ENCODE measurements around the gene HARBI1. TPM values are rescaled to one million over a fixed set of nuclear protein-coding genes. Genes with fewer than 3 reads are reported as not detected.
"Not testable (repeated sequence)": the region's sequence is repeated elsewhere in the genome, so short reads cannot be mapped to it uniquely, and the experiment has no call there.

The HARBI1 gene
- total RNA-seq, 4 donors from 2014 or later: 1.2 to 6.9 (median 3.3) TPM

GRCh38 chr11:46588131-46588530 is 28.9 kb downstream of the HARBI1 start:
- DNase-seq (no peak), ATAC-seq (no peak)
- Histone ChIP-seq H3K27ac (no peak overlapping the region), H3K27me3 (no peaks in the 10 kb centered on the region), H3K4me3 (no peak overlapping the region), H3K4me1 (peaks cover 31 to 32% of the 10 kb centered on the region in 2 donors), H3K36me3 (no peaks in the 10 kb centered on the region), H3K9me3 (no peaks in the 10 kb centered on the region)
- in situ Hi-C loops (cut with MboI; ENCODE audit: low sequenced_read_pairs in 4 of 4): no loop called here
- intact Hi-C loops (cut with DNase I; ENCODE audit: low total_unique reads): no loop called here
- TF ChIP-seq CTCF (IDR thresholded peaks at IDR 0.05 in 4 of 5, conservative IDR thresholded peaks at IDR 0.05 in 1 of 5) (no peak), POLR2A (IDR thresholded peaks at IDR 0.05) (no peak)

DNA sequence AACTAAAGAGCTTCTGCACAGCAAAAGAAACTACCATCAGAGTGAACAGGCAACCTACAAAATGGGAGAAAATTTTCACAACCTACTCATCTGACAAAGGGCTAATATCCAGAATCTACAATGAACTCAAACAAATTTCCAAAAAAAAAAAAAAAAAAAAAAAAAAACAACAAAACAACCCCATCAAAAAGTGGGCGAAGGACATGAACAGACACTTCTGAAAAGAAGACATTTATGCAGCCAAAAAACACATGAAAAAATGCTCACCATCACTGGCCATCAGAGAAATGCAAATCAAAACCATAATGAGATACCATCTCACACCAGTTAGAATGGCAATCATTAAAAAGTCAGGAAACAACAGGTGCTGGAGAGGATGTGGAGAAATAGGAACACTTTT is 33.5 kb downstream of the HARBI1 start:
- intact Hi-C loops (cut with DNase I; ENCODE audit: low total_unique reads); H3K4me1 ChIP-seq; H3K27me3 ChIP-seq; H3K36me3 ChIP-seq; DNase-seq; H3K9me3 ChIP-seq; H3K4me3 ChIP-seq; ATAC-seq; H3K27ac ChIP-seq; in situ Hi-C loops (cut with MboI; ENCODE audit: low sequenced_read_pairs in 4 of 4): not testable (repeated sequence)

DNA sequence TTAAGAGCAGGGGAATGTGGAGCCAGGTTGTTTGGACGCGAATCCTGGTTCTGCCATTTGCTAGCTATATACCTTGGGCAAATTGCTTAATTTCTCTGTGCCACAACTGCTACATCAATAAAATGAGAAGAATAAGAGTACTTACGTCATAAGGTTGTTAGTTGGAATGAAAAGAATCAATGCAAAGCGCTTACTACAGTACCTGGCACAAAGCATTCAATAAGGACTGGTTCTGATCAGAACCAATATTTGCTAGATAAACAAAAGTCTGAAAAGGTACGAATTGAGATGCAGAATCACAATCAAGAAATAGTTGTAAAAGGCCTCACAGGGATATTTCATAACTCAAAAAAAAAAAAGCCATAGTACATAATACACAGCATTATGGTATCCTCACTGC is 34.4 kb downstream of the HARBI1 start:
- no peak for TF ChIP-seq CTCF (IDR thresholded peaks at IDR 0.05 in 4 of 5, conservative IDR thresholded peaks at IDR 0.05 in 1 of 5)
- H3K27me3 ChIP-seq: no peaks in the 10 kb centered on the region
- in situ Hi-C loops (cut with MboI; ENCODE audit: low sequenced_read_pairs in 4 of 4): no loop called here
- H3K36me3 ChIP-seq: no peaks in the 10 kb centered on the region
- H3K27ac ChIP-seq: no peak overlapping the region
- H3K9me3 ChIP-seq: no peaks in the 10 kb centered on the region
- peaks cover 0 to 3% of the 10 kb centered on the region in 2 donors for H3K4me1 ChIP-seq
- ATAC-seq: no peak
- no peak overlapping the region for H3K4me3 ChIP-seq
- no peak for DNase-seq
- intact Hi-C loops (cut with DNase I; ENCODE audit: low total_unique reads): no loop called here

DNA sequence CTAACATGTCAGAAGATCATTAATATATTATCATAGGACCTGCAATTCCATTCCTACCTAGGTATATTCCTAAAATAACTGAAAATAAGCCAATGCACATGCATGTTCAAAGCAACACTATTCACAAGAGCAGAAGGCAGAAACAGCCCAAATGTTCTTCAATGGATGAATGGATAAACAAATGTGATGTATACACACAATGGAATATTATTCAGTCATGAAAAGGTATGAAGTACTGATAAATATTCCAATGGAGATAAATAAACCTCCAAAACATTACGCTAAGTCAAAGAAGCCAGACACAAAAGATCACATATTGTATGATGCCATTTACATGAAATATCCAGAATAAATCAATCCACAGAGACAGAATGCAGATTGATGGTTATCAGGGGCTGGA is 40.0 kb downstream of the HARBI1 start:
- ATAC-seq: no peak
- peaks cover 0 to 13% of the 10 kb centered on the region in 2 donors for H3K4me1 ChIP-seq
- intact Hi-C loops (cut with DNase I; ENCODE audit: low total_unique reads) (no loop called here), in situ Hi-C loops (cut with MboI; ENCODE audit: low sequenced_read_pairs in 4 of 4) (no loop called here)
- H3K27ac ChIP-seq: no peak overlapping the region
- DNase-seq: no peak
- TF ChIP-seq CTCF (IDR thresholded peaks at IDR 0.05 in 4 of 5, conservative IDR thresholded peaks at IDR 0.05 in 1 of 5) (no peak), POLR2A (IDR thresholded peaks at IDR 0.05) (no peak)
- H3K9me3 ChIP-seq: no peaks in the 10 kb centered on the region
- H3K36me3 ChIP-seq: no peaks in the 10 kb centered on the region
- no peak overlapping the region for H3K4me3 ChIP-seq
- no peaks in the 10 kb centered on the region for H3K27me3 ChIP-seq

DNA sequence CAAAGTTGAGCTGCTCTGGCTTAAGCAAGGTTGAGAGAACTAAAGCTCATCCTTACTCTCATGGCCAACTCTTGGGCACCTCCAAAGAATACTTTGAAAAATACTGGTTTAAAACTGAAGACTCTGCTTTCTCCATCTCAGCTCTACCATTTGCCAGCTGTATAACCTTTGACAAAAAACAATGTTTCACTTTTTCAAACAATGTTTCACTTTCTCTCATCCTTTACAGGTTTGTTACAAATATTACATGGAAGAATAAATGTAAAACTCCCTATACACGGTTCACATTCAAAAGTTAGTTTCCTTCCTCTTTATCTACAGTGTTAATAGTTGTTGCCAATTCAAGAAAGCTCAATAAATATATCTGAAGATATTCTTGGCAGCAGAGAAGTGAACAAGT is 42.4 kb downstream of the HARBI1 start:
- ATAC-seq (no peak), DNase-seq (no peak)
- Histone ChIP-seq H3K27me3 (no peaks in the 10 kb centered on the region), H3K36me3 (no peaks in the 10 kb centered on the region), H3K9me3 (no peaks in the 10 kb centered on the region), H3K4me1 (peaks cover 7 to 23% of the 10 kb centered on the region in 2 donors), H3K27ac (no peak overlapping the region), H3K4me3 (no peak overlapping the region)
- in situ Hi-C loops (cut with MboI; ENCODE audit: low sequenced_read_pairs in 4 of 4) (no loop called here), intact Hi-C loops (cut with DNase I; ENCODE audit: low total_unique reads) (no loop called here)
- TF ChIP-seq CTCF (IDR thresholded peaks at IDR 0.05 in 4 of 5, conservative IDR thresholded peaks at IDR 0.05 in 1 of 5): no peak
- no peak for TF ChIP-seq POLR2A (IDR thresholded peaks at IDR 0.05)
